Gastrocnemius medialis (tissue), 4 donors: ENCODE data around the gene ABCB6.

ENCODE experiments used
- CTCF ChIP-seq, 5 experiments: fragments of 450-650 bp in 3 of 5; fragments of 200-600 bp in 2 of 5; sonication (generic) in 2 of 5; IDR thresholded peaks in 4 of 5; conservative IDR thresholded peaks in 1 of 5; 1 replicate in 4 of 5; 2 replicates in 1 of 5; pipeline ENCODE4 v1.5.1; 2016 to 2019; ENCODE audit warnings: antibody characterized with exemption in 5 of 5, mild to moderate bottlenecking in 3 of 5, moderate library complexity in 3 of 5
- POLR2A ChIP-seq, 2 donors: fragments of 450-650 bp; IDR thresholded peaks; one replicate each; pipeline ENCODE4 v1.6.1; 2017; ENCODE audit warnings: antibody characterized with exemption in 2 of 2, mild to moderate bottlenecking in 2 of 2, moderate library complexity in 2 of 2

DNA sequence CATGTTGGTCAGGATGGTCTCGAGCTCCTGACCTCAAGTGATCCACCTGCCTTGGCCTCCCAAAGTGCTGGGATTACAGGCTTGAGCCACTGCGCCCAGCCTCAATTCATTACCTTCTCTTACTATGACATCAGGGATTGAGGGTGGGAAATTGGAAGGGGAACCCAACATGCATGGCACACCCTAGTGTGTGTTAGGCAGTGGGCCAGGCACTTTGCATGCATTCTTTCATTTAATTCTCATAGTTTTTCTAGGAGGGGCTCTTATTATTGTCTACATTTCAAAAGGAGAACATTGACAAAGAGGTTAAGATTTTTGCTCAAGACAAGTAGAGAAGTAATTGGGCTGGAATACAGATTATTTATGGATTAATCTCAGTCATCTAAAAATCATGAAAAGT is 49.5 kb upstream of the ABCB6 start:
- TF ChIP-seq POLR2A (IDR thresholded peaks at IDR 0.05) (no peak), CTCF (IDR thresholded peaks at IDR 0.05 in 4 of 5, conservative IDR thresholded peaks at IDR 0.05 in 1 of 5) (no peak)
